B cell (primary cell): ENCODE measurements around the gene NPAS1. TPM values are rescaled to one million over a fixed set of nuclear protein-coding genes. Genes with fewer than 3 reads are reported as not detected.
"Not testable (repeated sequence)": the region's sequence is repeated elsewhere in the genome, so short reads cannot be mapped to it uniquely, and the experiment has no call there.

Experiments used
- ATAC-seq: fragments of 200-7000 bp; cut with Tn5 transposase; one replicate; pipeline ENCODE4 v1.10.0; 2021; ENCODE audit warnings: low read depth, mild to moderate bottlenecking, moderate number of reproducible peaks, moderate library complexity
- CTCF ChIA-PET: fragments of 350-600 bp; sonication (Branson Sonifier 250); formaldehyde crosslinking; loops from one replicate; lab custom pipeline; 2021; ENCODE audit warnings: antibody characterized with exemption, inconsistent platforms; lab: Charles Lee
- POLR2A ChIA-PET: fragments of 350-600 bp; sonication (Branson Sonifier 250); formaldehyde crosslinking; loops from one replicate; lab custom pipeline; 2021; ENCODE audit warnings: antibody characterized with exemption; lab: Charles Lee
- DNase-seq: peaks from one replicate; pipeline ENCODE4 v3.0.0; 2013
- H2AFZ ChIP-seq: 2 replicates; pipeline ENCODE4 v1.6.1; 2012; ENCODE audit warnings: mild to moderate bottlenecking, low read depth, low read length; ENCODE audit not compliant: insufficient read depth, poor library complexity, severe bottlenecking
- H3K27ac ChIP-seq, 2 donors: 1 replicate in 1 of 2; 2 replicates in 1 of 2; pipeline ENCODE4 v1.5.1; 2012 to 2013; ENCODE audit warnings: low read length in 2 of 2, mild to moderate bottlenecking in 2 of 2, moderate library complexity in 1 of 2
- H3K27me3 ChIP-seq, 4 experiments: fragments of 200-600 bp in 1 of 4; sonication (generic) in 1 of 4; replicated peaks in 1 of 4; 1 replicate in 2 of 4; 2 replicates in 2 of 4; pipeline versions ENCODE4 v1.6.1 to v1.7.0; 2013 to 2016; ENCODE audit warnings: low read length in 3 of 4, mild to moderate bottlenecking in 2 of 4, mixed read lengths in 1 of 4, moderate library complexity in 1 of 4; ENCODE audit not compliant: insufficient read depth in 4 of 4, control insufficient read depth in 3 of 4; ENCODE audit errors: control extremely low read depth in 1 of 4
- H3K36me3 ChIP-seq, 2 experiments: replicated peaks in 1 of 2; 1 replicate in 1 of 2; 2 replicates in 1 of 2; pipeline versions ENCODE4 v1.6.1 to v1.7.1; 2013; ENCODE audit warnings: low read length in 1 of 2; ENCODE audit not compliant: insufficient read depth in 2 of 2, control insufficient read depth in 1 of 2; ENCODE audit errors: control extremely low read depth in 1 of 2, extremely low read depth in 1 of 2
- H3K4me1 ChIP-seq, 2 donors: fragments of 200-600 bp in 1 of 2; sonication (generic) in 1 of 2; 1 replicate in 1 of 2; 2 replicates in 1 of 2; pipeline versions ENCODE4 v1.5.1 to v1.6.1; 2013 to 2017; ENCODE audit warnings: low read length in 2 of 2; ENCODE audit not compliant: control insufficient read depth in 2 of 2, insufficient read depth in 2 of 2
- H3K4me2 ChIP-seq: replicated peaks from 2 replicates; pipeline ENCODE3; 2012; ENCODE audit warnings: mild to moderate bottlenecking, low read depth, low read length; ENCODE audit not compliant: poor library complexity, severe bottlenecking
- H3K4me3 ChIP-seq, 5 experiments: fragments of 200-600 bp in 1 of 5; sonication (generic) in 1 of 5; 1 replicate in 3 of 5; 2 replicates in 2 of 5; pipeline versions ENCODE4 v1.5.1 to v1.7.0; 2011 to 2016; ENCODE audit warnings: low read length in 4 of 5, mild to moderate bottlenecking in 4 of 5, low read depth in 2 of 5, control low read depth in 1 of 5, moderate library complexity in 1 of 5; ENCODE audit not compliant: insufficient read depth in 1 of 5; ENCODE audit errors: control extremely low read depth in 1 of 5, extremely low read depth in 1 of 5
- H3K79me2 ChIP-seq: fragments of 200-600 bp; sonication (generic); one replicate; pipeline ENCODE4 v1.6.0; 2016; ENCODE audit warnings: low read length; ENCODE audit not compliant: control insufficient read depth, insufficient read depth
- H3K9ac ChIP-seq: fragments of 200-600 bp; sonication (generic); 2 replicates; pipeline ENCODE4 v1.6.1; 2017; ENCODE audit warnings: mild to moderate bottlenecking, low read length, moderate library complexity
- H3K9me3 ChIP-seq, 3 donors: one replicate each; pipeline versions ENCODE4 v1.6.1 to v1.7.1; 2013; ENCODE audit warnings: low read length in 2 of 3; ENCODE audit not compliant: control insufficient read depth in 2 of 3, insufficient read depth in 1 of 3; ENCODE audit errors: control extremely low read depth in 1 of 3
- H4K20me1 ChIP-seq: 2 replicates; pipeline ENCODE4 v1.6.0; 2012; ENCODE audit warnings: mild to moderate bottlenecking, low read length; ENCODE audit not compliant: insufficient read depth, control insufficient read depth, poor library complexity, severe bottlenecking
- H3K27ac Mint-ChIP-seq: one replicate; pipeline ENCODE4 v1.8.0; 2021; ENCODE audit warnings: mixed read lengths
- H3K27me3 Mint-ChIP-seq: one replicate; pipeline ENCODE4 v1.8.0; 2021; ENCODE audit warnings: mixed read lengths
- H3K4me1 Mint-ChIP-seq: one replicate; pipeline ENCODE4 v1.8.0; 2021; ENCODE audit warnings: mixed read lengths
- H3K4me3 Mint-ChIP-seq: one replicate; pipeline ENCODE4 v1.8.0; 2021; ENCODE audit warnings: mixed read lengths
- H3K9me3 Mint-ChIP-seq: one replicate; pipeline ENCODE4 v1.8.0; 2022; ENCODE audit warnings: mixed read lengths; ENCODE audit not compliant: insufficient read depth
- EZH2 ChIP-seq: IDR thresholded peaks from 2 replicates; pipeline ENCODE4 v1.6.1; 2012; ENCODE audit warnings: borderline replicate concordance, low read depth, mild to moderate bottlenecking, moderate library complexity, low read length; ENCODE audit not compliant: insufficient read depth, poor library complexity, severe bottlenecking
- WGBS: methylation state at CpG from one replicate; pipeline ENCODE4 v1.1.5; 2013; ENCODE audit warnings: missing lambda C conversion rate; ENCODE audit not compliant: insufficient coverage; 5-methylcytosine and 5-hydroxymethylcytosine counted together
- intact Hi-C: fragments of 100-400 bp; cut with micrococcal nuclease; formaldehyde crosslinking; loops from one replicate; pipeline ENCODE4 v1.10.0; 2022
- polyA plus RNA-seq: library from polyadenylated mRNA; depleted of rRNA; stranded (reverse); fragments of >200 nt; gene quantifications from 2 replicates; pipeline ENCODE4 v1.2.3, GENCODE V29; 2012
- total RNA-seq, 2 donors: library from RNA; stranded (reverse); fragments of 120-200 nt in 1 of 2; gene quantifications; 1 replicate in 1 of 2; 2 replicates in 1 of 2; pipeline versions ENCODE4 v1.2.3 to v1.2.4, GENCODE V29; 2013 to 2022
- TF ChIP-seq, protein P1 (sequence below): fragments of 200-600 bp; IDR thresholded peaks from one replicate; pipeline ENCODE4 v1.8.0; 2022; ENCODE audit warnings: antibody characterized with exemption, mild to moderate bottlenecking

NPAS1 gene
- total and polyA plus RNA-seq, 2 donors (not counting 1 experiment from before 2014, with no cell fraction given) = 1.1 to 1.7 TPM

- H4K20me1 ChIP-seq = peaks cover 57% of the 10 kb centered on the region
- H3K27me3 Mint-ChIP-seq = no peaks in the 10 kb centered on the region
- POLR2A ChIA-PET = no interaction called here
- CTCF ChIA-PET = interaction anchor here (1.2 kb wide), 1 partner anchor 62 kb away, joined by 3 read pairs; no protein-coding TSS in a partner anchor
- H3K79me2 ChIP-seq = peaks cover 68% of the 10 kb centered on the region
- DNase-seq (no peak), ATAC-seq (no peak)
- no peaks in the 10 kb centered on the region for H3K4me1 ChIP-seq
- no peak overlapping the region for H2AFZ ChIP-seq
- H3K9ac ChIP-seq = no peak overlapping the region
- peak overlapping the region; percentile 54 for H3K27ac Mint-ChIP-seq
- H3K27ac ChIP-seq = no peak overlapping the region
- TF ChIP-seq, protein P1, sequence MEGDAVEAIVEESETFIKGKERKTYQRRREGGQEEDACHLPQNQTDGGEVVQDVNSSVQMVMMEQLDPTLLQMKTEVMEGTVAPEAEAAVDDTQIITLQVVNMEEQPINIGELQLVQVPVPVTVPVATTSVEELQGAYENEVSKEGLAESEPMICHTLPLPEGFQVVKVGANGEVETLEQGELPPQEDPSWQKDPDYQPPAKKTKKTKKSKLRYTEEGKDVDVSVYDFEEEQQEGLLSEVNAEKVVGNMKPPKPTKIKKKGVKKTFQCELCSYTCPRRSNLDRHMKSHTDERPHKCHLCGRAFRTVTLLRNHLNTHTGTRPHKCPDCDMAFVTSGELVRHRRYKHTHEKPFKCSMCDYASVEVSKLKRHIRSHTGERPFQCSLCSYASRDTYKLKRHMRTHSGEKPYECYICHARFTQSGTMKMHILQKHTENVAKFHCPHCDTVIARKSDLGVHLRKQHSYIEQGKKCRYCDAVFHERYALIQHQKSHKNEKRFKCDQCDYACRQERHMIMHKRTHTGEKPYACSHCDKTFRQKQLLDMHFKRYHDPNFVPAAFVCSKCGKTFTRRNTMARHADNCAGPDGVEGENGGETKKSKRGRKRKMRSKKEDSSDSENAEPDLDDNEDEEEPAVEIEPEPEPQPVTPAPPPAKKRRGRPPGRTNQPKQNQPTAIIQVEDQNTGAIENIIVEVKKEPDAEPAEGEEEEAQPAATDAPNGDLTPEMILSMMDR = no peak
- TF ChIP-seq EZH2 = no peak
- H3K4me3 Mint-ChIP-seq = no peak overlapping the region
- 76% methylated on average over 15 of the region's 15 CpGs for WGBS
- no peak overlapping the region for H3K4me2 ChIP-seq
- intact Hi-C loops = loop anchor here (5.0 kb wide), 1 partner anchor 37 kb away; the partner anchor contains the start of gene ZC3H4
- H3K4me3 ChIP-seq = no peak overlapping the region
- no peaks in the 10 kb centered on the region for H3K9me3 Mint-ChIP-seq
- H3K27me3 ChIP-seq = no peaks in the 10 kb centered on the region
- H3K4me1 Mint-ChIP-seq = peaks cover 4% of the 10 kb centered on the region
- H3K9me3 ChIP-seq = no peaks in the 10 kb centered on the region
- peaks cover 0 to 66% of the 10 kb centered on the region in 2 experiments for H3K36me3 ChIP-seq
Observed at GRCh38 chr19:47075179-47075810, 55.7 kb downstream of the NPAS1 start.

DNA sequence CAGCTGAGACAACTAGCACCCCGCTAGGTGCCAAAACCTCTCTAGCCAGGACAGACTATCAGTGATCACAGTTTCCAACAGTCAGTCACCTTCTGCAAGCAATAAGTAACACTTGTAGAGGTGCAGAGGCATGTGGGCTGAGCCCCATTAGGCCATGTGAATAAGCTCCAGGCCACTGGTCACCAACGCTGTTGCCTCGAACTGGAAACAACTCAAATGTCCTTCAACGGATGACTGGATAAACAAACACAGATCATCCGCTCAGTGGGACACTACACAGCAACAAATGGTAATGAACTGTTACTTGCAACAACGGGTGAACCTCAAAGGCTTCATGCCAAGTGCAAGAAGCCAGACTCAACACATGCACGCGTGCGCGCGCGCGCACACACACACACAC, 56.3 kb downstream of the NPAS1 start:
- ATAC-seq (no peak), DNase-seq (no peak)
- WGBS = 95% methylated on average over 6 of the region's 13 CpGs
- TF ChIP-seq, protein P1 = no peak
- TF ChIP-seq EZH2 = no peak
- H3K9me3 ChIP-seq = no peaks in the 10 kb centered on the region
- no peak overlapping the region for H3K4me3 ChIP-seq
- Mint-ChIP-seq H3K9me3 (no peaks in the 10 kb centered on the region), H3K27ac (no peak overlapping the region), H3K27me3 (no peaks in the 10 kb centered on the region), H3K4me1 (peaks cover 4% of the 10 kb centered on the region), H3K4me3 (no peak overlapping the region)
- H3K4me1 ChIP-seq = no peaks in the 10 kb centered on the region
- peaks cover 0 to 66% of the 10 kb centered on the region in 2 experiments for H3K36me3 ChIP-seq
- ChIA-PET POLR2A (no interaction called here), CTCF (interaction anchor here (1.2 to 1.5 kb wide), 2 partner anchors 39 to 63 kb away, joined by 3 read pairs; no protein-coding TSS in a partner anchor)
- no peak overlapping the region for H2AFZ ChIP-seq
- H3K27me3 ChIP-seq = no peaks in the 10 kb centered on the region
- no peak overlapping the region for H3K9ac ChIP-seq
- H4K20me1 ChIP-seq = peaks cover 50% of the 10 kb centered on the region
- intact Hi-C loops = loop anchor here (5.0 kb wide), 1 partner anchor 36 kb away; the partner anchor contains the start of gene ZC3H4
- H3K27ac ChIP-seq = no peak overlapping the region
- H3K79me2 ChIP-seq = peaks cover 61% of the 10 kb centered on the region
- H3K4me2 ChIP-seq = no peak overlapping the region

DNA sequence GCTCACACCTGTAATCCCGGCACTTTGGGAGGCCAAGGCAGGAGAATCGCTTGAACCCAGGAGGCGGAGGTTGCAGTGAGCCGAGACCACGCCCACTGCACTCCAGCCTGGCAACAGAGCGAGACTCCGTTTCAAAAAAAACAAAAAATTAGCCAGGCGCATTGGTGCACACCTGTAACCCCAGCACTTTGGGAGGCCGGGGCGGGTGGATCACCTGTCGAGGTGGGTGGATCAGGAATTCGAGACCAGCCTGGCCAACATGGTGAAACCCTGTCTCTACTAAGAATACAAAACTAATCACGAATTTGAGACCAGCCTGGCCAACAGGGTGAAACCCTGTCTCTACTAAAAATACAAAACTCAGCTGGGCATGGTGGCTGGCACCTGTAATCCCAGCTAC, 58.7 kb downstream of the NPAS1 start:
- not testable (repeated sequence) for H3K27me3 ChIP-seq, H3K4me3 Mint-ChIP-seq, ATAC-seq, H3K4me1 Mint-ChIP-seq, H3K9me3 ChIP-seq, H3K9me3 Mint-ChIP-seq, H2AFZ ChIP-seq, H3K27ac ChIP-seq, H3K9ac ChIP-seq, H3K4me3 ChIP-seq, H3K4me1 ChIP-seq, H3K27me3 Mint-ChIP-seq, H3K27ac Mint-ChIP-seq, DNase-seq, H3K4me2 ChIP-seq
- intact Hi-C loops = loop anchor here (5.0 kb wide), 1 partner anchor 34 kb away; the partner anchor contains the start of gene ZC3H4
- H3K36me3 ChIP-seq = peaks cover 10 to 73% of the 10 kb centered on the region in 2 experiments
- 98% methylated on average over 13 of the region's 13 CpGs for WGBS
- peaks cover 45% of the 10 kb centered on the region for H3K79me2 ChIP-seq
- H4K20me1 ChIP-seq = peaks cover 30% of the 10 kb centered on the region
- CTCF ChIA-PET = interaction anchor here (0.6 to 7.3 kb wide), 15 partner anchors 15 to 333 kb away, joined by 3 to 152 read pairs (median 9); partner anchors contain the start of genes SAE1 and ZC3H4
- POLR2A ChIA-PET = interaction anchor here (0.6 to 1.5 kb wide), 2 partner anchors 34 to 47 kb away, joined by 3 read pairs; no protein-coding TSS in a partner anchor
